Measurements from ENCODE around the gene KIAA1755. TPM values are rescaled to one million over a fixed set of nuclear protein-coding genes. Genes with fewer than 3 reads are reported as not detected.

Gene KIAA1755
- total RNA-seq, 1 donor from 2014 or later: 1.6 TPM

- Mint-ChIP-seq H3K36me3 (ENCODE audit: unreplicated experiment) (no peaks in the 10 kb centered on the region), H3K27ac (ENCODE audit: unreplicated experiment) (no peak overlapping the region), H3K4me1 (ENCODE audit: low read depth, unreplicated experiment) (peaks cover 11% of the 10 kb centered on the region), H3K27me3 (ENCODE audit: unreplicated experiment) (no peaks in the 10 kb centered on the region), H3K4me3 (ENCODE audit: unreplicated experiment) (no peak overlapping the region), H3K9me3 (ENCODE audit: unreplicated experiment) (peaks cover 5% of the 10 kb centered on the region)
- DNase-seq: no peak
- no peak for TF ChIP-seq CTCF (IDR thresholded peaks at IDR 0.05; ENCODE audit: partially characterized antibody, unreplicated experiment)
Measured at GRCh38 chr20:38175304-38176180, 85.0 kb downstream of the KIAA1755 start.

- H3K36me3 Mint-ChIP-seq (ENCODE audit: unreplicated experiment): no peaks in the 10 kb centered on the region
- no peak overlapping the region for H3K4me3 Mint-ChIP-seq (ENCODE audit: unreplicated experiment)
- H3K9me3 Mint-ChIP-seq (ENCODE audit: unreplicated experiment): peaks cover 3% of the 10 kb centered on the region
- H3K27ac Mint-ChIP-seq (ENCODE audit: unreplicated experiment): no peak overlapping the region
- H3K4me1 Mint-ChIP-seq (ENCODE audit: low read depth, unreplicated experiment): peaks cover 11% of the 10 kb centered on the region
- no peaks in the 10 kb centered on the region for H3K27me3 Mint-ChIP-seq (ENCODE audit: unreplicated experiment)
- no peak for DNase-seq
- no peak for TF ChIP-seq CTCF (IDR thresholded peaks at IDR 0.05; ENCODE audit: partially characterized antibody, unreplicated experiment)
Measured at GRCh38 chr20:38173237-38174156, 87.0 kb downstream of the KIAA1755 start.

GRCh38 chr20:38172408-38172807 lies 88.1 kb downstream of the KIAA1755 start:
- H3K4me1 Mint-ChIP-seq (ENCODE audit: low read depth, unreplicated experiment): peaks cover 11% of the 10 kb centered on the region
- no peak overlapping the region for H3K4me3 Mint-ChIP-seq (ENCODE audit: unreplicated experiment)
- H3K36me3 Mint-ChIP-seq (ENCODE audit: unreplicated experiment): no peaks in the 10 kb centered on the region
- no peak for TF ChIP-seq CTCF (IDR thresholded peaks at IDR 0.05; ENCODE audit: partially characterized antibody, unreplicated experiment)
- H3K9me3 Mint-ChIP-seq (ENCODE audit: unreplicated experiment): no peaks in the 10 kb centered on the region
- no peak overlapping the region for H3K27ac Mint-ChIP-seq (ENCODE audit: unreplicated experiment)
- DNase-seq: no peak
- peaks cover 3% of the 10 kb centered on the region for H3K27me3 Mint-ChIP-seq (ENCODE audit: unreplicated experiment)

- Mint-ChIP-seq H3K4me3 (ENCODE audit: unreplicated experiment) (no peak overlapping the region), H3K36me3 (ENCODE audit: unreplicated experiment) (no peaks in the 10 kb centered on the region), H3K4me1 (ENCODE audit: low read depth, unreplicated experiment) (peaks cover 11% of the 10 kb centered on the region), H3K27ac (ENCODE audit: unreplicated experiment) (no peak overlapping the region), H3K27me3 (ENCODE audit: unreplicated experiment) (peaks cover 3% of the 10 kb centered on the region), H3K9me3 (ENCODE audit: unreplicated experiment) (no peaks in the 10 kb centered on the region)
- no peak for DNase-seq
- TF ChIP-seq CTCF (IDR thresholded peaks at IDR 0.05; ENCODE audit: partially characterized antibody, unreplicated experiment): no peak
Measured at GRCh38 chr20:38171675-38172043, 88.9 kb downstream of the KIAA1755 start.
